HG02885 (cell line): ENCODE results near the gene MCU.
"Not testable (repeated sequence)": the region's sequence is repeated elsewhere in the genome, so short reads cannot be mapped to it uniquely, and the experiment has no call there.

ENCODE experiments used
- ATAC-seq: cut with Tn5 transposase; IDR thresholded peaks from one replicate; pipeline ENCODE4 v1.9.1; 2021; ENCODE audit warnings: mild to moderate bottlenecking; ENCODE audit not compliant: unreplicated experiment, poor library complexity

The MCU gene

GRCh38 chr10:72685264-72685921, 6.5 kb upstream of the MCU start:
- ATAC-seq, result no peak

GRCh38 chr10:72686430-72686829, 5.5 kb upstream of the MCU start:
- ATAC-seq, result not testable (repeated sequence)

GRCh38 chr10:72687035-72687434, 4.9 kb upstream of the MCU start:
- ATAC-seq, result no peak

GRCh38 chr10:72688208-72688651, 3.7 kb upstream of the MCU start:
- ATAC-seq, result no peak

- no peak for ATAC-seq
Measured at GRCh38 chr10:72689660-72690059, 2.3 kb upstream of the MCU start.

GRCh38 chr10:72690071-72690755, 1.7 kb upstream of the MCU start:
- no peak for ATAC-seq

- ATAC-seq, result no peak
Measured at GRCh38 chr10:72691470-72691862, 477 bp upstream of the MCU start.

GRCh38 chr10:72692744-72692993, 726 bp downstream of the MCU start:
- peak; percentile 8 for ATAC-seq

GRCh38 chr10:72692994-72693781, 1.2 kb downstream of the MCU start:
- no peak for ATAC-seq

- ATAC-seq, result no peak
Measured at GRCh38 chr10:72694476-72695369, 2.8 kb downstream of the MCU start.

- ATAC-seq, result no peak
Measured at GRCh38 chr10:72695496-72695895, 3.6 kb downstream of the MCU start.

GRCh38 chr10:72697716-72698115, 5.8 kb downstream of the MCU start:
- ATAC-seq, result no peak

GRCh38 chr10:72702465-72702864, 10.5 kb downstream of the MCU start:
- not testable (repeated sequence) for ATAC-seq

- ATAC-seq, result no peak
Measured at GRCh38 chr10:72702868-72703581, 11.1 kb downstream of the MCU start.

- ATAC-seq, result no peak
Measured at GRCh38 chr10:72704117-72704516, 12.2 kb downstream of the MCU start.

- no peak for ATAC-seq
Measured at GRCh38 chr10:72709041-72709440, 17.1 kb downstream of the MCU start.

- ATAC-seq, result no peak
Measured at GRCh38 chr10:72712136-72712535, 20.2 kb downstream of the MCU start.

GRCh38 chr10:72719941-72720592, 28.1 kb downstream of the MCU start:
- no peak for ATAC-seq
